Activated CD8-positive, alpha-beta memory T cell treated with anti-CD3 and anti-CD28 coated beads for 4 hours (primary cell): ENCODE results near the gene LRRC27.

Experiments
- DNase-seq, 2 donors: peaks; one replicate each; pipeline ENCODE4 v3.0.0-alpha.2; 2020; ENCODE audit warnings: low read depth in 2 of 2

Gene LRRC27

DNA sequence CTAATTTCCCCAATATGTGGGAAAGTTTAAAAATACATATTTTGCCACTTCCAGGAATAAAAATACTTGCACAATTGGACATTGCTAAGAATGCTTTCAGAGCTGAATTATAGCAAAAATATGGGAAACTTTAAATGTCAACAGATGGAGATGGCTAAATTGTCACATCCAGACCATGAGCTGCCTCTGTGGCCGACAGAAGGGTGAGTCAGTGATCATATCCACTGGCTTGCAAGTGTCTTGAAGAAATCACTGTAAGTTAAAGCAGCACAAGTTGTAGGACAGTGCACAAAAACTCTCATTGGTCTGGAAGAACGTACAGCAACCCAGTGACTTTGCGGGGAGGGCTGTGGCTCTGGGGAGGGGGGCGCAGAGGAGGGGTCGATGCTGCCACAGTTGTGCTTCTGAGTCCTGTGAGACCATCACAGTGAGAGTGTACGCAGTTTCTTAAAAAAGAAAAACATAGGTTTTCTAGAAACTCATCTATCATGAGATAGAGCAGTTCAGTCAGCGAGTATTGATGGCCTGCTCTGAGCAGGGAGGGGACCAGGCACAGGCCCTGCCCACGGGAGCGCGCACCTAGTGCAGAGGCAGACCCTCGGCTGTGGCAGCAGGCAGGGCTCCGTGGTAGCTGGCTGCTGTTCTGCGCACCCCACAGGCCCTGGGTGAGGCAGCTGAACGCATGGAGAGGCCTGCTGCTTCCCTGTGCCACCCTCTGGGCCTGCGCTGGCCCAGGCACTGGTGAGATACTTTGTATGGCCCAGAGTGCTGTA lies 25.5 kb downstream of the LRRC27 start:
- no peak for DNase-seq

DNA sequence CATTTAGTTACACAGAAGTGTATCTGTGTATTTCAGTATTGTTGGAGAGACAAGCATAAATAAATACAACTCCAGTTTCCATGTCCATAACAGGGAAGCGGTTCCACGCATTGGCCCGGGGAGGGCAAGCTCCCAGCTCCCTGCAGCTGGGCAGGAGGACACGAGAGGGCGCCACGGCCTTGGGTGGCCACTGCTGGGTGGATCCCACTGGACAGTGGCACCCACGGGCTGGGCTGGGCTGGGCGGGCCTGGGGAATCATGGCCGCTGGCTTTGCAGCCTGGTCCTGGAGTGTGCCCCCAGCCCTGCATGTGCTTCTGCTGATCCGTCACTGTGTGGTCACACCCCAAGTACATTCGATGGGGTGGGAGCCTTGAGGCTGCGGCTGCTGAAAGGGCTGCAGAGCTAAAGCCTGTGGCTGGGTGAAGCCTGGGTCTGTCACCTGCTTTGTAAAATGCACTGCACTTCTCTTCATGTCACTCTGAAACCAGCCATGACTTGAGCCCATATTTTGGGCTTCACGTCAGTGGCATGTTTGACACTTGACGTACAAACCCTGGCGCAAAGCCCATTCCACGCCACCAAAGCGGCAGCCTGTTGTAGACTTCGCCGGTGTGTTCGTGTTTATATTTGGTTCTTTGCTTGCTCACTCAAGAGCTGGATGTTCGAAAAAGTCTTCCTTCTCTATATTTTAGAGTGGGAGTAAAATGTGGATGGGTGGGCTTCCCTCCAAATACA lies 27.5 kb downstream of the LRRC27 start:
- DNase-seq = no peak

DNA sequence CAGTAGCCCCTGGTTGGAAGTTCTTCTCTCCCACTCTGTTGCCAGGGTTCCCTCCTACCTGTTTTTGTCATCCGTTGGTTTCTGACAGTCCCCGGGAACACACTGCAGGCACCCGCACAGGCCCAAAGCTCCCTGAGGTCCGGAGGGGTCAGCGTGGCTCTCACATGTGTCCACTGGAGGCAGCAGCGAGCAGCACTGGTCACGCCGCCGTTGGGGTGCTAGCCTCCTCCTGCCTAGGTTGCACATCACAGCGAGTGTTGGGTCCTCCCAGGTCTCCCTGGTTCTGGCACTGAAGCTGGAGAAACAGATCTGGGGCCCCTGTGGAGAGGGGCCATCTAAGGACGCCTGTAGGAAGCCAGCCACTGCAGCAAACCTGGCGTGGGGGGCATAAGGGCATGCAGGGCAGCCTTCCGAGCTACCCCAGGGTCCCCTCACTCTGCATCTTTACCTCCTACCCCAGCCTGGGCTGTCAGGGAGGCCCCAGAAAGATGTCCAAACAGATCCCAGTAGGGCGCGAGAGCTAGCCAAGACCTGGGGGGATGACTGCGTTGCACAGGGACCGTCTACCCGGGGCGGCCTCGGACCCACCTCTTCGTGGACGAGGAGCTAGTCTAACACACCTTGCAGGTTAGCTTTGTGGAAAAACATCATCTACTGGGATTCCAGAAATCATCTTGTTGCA lies 28.9 kb downstream of the LRRC27 start:
- no peak for DNase-seq

DNA sequence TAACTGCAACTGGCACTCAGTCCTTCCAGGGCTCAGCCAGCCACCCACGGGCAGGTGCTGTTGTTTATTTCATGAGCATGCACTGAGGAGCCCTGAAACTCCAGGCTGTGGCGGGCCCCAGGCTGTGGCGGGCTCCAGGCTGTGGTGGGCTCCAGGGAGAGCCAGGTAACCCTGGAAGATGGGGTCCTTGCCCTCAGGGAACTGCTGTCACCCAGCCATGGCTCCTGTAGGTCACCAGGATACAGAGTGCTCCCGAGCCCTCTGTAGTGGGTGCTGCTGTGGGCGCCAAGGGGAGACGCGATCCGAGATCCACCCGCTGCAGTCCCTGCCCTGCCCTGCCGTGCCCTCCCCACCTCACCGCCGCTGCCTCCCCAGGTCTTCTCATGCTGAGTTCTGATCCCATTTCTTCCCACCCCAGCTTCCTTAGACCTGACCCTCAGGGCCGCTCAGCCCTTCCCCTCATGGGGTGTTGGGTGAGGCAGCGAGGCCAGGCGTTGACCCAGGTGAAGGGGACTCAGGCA lies 29.6 kb downstream of the LRRC27 start:
- DNase-seq = no peak

DNA sequence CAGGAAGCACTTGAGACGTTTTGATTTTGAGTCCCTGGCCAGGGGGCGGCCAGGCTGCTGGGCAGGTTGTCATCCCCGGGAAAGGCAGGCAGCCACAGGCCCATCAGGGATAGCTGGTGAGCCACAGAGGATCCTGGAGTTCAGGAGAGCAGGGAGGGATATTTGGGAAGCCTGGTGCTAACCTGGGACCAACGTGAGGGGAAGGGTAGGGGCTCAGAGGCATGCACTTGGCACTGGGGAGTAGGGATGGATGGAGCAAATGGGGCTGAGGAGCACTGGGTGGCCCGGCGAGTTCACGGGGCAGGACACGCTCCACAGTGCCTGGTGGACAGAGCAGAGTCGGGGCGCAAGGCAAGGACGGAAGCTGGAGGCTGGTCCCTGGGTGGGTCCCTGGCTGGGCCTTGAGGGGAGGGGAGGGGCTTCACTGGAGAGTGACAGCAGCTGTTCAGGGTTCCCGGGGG lies 30.2 kb downstream of the LRRC27 start:
- no peak for DNase-seq

DNA sequence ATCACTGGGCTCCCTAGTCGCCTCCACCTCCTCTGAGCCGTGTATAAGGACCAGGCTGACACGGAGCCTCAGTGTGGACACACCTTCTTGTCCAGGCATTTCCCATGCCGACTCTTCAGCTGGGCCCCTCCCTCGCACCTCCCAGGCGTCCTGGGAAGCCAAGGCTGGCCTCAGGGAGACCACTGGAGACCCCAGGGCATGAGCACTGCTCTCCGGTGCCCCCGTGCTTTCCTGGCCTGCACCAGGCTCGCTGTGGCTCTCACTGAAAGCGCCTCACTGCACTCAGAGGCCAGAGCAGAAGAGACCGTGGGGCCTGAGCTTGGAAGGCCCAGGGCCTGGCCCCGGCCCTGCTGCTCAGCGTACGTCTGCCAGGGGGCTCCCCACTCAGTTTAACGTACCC lies 31.4 kb downstream of the LRRC27 start:
- no peak for DNase-seq

DNA sequence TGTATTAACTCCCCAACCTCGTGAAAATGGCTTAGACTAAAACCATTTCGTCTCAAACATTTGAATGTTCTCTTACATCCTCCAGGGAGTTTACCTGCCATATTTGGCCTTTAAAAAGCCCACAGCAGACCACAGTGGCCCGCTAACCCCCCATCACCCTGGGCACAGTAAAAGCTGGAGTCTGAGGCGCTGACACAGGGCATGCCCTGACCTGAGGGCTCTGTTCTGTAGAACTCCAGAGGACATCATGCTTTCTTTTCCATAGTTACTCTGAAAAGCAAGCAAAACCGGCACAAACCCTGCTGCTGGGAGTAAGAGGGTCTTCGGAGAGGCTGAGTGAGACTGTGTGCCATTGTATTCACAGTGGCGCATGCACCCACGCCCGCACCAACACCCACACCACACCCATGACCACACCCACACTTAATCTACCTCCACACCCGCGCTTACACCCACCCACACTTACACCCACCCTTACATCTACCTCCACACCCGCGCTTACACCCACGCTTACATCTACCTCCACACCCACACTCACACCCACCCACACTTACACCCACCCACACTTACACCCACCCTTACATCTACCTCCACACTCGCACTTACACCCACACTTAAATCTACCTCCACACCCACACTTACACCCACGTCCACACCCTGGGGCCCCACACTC lies 32.1 kb downstream of the LRRC27 start:
- no peak for DNase-seq

DNA sequence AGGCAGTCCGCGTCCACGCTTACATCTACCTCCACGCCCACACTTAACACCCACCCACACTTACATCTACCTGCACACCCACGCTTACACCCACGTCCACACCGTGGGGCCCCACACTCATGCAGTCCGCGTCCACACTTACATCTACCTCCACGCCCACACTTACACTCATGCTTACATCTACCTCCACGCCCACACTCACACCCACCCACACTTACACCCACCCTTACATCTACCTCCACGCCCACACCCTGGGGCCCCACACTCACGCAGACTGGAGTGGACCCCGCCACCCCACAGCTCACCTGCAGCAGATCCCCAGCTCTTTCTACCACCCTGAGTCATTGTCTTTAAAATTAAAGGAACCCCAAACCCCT lies 32.6 kb downstream of the LRRC27 start:
- peak in 1 of 2 donors; percentile 48 for DNase-seq

DNA sequence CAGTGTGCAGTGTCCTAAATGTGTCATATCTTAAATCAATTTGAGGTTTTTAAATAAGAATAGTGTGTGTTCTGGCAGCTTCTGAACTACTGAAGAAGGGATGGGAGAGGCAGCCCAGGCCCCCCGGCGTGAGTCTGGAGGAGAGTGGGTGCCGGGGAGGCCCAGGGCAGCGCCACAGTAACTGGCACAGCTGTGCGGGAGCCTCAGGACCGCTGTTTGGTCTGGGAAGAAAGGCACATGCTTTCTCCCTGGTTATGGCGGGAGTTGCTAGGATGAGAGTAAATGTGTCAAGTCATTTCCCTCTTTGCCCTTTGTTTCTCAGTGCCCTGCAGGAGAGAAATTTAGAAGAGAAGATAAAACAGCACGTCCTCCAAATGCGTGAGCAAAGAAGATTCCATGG lies 33.1 kb downstream of the LRRC27 start:
- DNase-seq = no peak

DNA sequence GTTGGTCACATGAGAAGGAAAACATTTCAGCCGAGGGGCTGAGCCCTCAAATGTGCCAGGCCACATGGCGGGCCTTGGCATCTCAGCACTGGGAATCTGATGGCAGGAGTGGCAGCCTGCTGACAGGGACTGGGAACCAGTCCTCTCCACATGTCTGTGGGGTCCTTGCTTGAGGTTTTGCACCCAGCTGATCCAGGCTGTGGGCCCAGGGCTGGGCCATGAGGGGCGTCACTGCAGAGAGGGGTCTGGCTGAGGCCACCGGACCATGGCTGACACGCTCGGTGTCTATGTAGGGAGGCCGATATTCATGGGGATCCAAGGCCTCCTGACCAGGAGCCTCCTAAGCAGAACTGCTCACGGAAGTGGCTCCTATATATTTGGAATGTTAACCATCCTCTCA lies 34.0 kb downstream of the LRRC27 start:
- no peak for DNase-seq

DNA sequence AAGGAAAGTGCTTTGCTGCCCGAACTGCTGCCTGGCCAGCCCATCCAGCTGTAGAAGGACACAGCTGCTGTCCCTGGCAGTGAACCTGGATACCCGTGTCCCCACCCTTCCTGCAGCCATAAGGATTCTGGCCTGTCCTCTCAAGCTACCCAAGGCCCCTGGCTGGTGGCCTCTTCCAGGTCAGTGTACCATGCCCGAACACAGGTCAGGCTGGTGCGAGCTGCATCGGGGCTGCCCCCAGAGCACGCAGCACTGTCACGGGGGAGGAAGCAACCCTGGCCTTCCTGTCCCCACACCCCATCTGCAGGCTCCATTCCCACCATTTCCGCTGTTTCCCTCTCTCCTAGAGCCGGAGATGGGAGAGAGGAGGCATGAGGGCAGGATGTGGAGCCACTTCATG lies 34.5 kb downstream of the LRRC27 start:
- DNase-seq = no peak

DNA sequence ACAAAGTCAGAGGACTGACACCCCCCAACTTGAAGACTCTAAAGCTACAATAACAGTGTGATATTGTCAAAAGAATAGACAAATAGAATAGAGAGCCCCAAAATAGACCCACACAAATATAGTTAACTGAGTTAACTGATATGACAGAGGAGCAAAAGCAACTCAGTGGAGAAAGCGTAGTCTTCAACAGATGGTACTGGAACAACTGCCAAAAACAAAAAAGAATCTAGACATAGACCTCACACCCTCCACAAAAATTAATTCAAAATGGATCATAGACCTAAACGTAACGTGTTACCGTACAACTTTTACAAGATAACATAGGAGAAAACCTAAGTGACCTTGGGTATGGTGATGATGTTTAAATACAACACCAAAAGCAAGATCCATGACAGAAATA lies 36.4 kb downstream of the LRRC27 start:
- DNase-seq = no peak

DNA sequence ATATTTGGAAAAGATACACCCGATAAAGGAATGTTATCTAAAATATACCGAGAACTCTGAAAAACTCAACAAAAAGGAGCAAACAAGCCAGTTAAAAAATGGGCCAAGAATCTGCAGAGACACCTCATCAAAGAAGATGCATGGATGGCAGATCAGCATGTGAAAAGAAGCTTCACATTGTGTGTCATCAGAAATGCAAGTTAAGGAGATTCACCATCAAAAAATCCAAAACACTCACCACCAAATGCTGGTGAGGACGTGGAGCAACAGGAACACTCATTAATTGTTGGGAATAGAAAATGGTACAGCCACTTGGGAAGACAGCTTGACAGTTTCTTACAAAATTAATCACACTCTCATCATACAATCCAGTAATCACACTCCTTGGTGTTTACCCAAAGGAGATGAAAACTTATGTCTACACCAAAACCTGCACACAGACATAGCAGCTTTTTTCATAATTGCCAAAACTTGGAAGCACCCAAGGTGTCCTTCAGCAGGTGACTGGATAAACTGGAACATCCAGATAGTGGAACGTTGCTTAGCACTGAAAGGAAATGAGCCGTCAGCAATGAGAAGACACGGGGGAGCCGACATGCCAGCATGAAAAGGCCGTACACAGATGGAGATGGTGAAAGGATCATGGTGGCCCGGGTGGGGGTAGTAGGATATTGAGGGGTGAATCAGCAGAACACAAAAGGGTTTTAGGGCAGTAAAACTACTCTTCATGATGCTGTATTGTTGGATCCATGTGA lies 37.1 kb downstream of the LRRC27 start:
- DNase-seq = no peak

DNA sequence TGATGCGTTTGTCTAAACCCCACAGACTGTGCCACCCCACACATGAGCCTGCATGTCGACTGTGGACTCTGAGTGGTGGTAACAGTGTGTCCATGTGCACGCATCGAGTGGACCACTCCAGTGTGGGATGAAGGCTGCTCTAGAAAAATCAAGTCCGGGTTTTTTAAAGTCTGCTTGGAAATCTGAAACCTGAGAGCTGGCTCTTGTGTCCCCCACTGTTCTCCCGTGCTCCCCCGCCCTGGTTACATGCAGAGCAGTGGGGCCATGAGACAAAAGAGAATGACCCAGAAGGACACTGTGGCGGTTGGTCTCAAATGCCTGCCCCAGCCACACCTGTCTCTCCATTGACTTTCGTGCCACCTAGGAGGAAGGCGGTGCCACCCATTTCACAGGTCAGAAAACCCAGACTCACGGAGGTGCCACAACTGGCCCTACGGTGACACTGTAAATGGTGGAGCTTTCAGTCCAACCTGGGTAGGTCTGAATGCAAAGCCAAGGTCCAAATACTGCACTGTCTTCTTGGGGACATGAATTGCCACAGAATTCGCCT lies 37.7 kb downstream of the LRRC27 start:
- DNase-seq = no peak

DNA sequence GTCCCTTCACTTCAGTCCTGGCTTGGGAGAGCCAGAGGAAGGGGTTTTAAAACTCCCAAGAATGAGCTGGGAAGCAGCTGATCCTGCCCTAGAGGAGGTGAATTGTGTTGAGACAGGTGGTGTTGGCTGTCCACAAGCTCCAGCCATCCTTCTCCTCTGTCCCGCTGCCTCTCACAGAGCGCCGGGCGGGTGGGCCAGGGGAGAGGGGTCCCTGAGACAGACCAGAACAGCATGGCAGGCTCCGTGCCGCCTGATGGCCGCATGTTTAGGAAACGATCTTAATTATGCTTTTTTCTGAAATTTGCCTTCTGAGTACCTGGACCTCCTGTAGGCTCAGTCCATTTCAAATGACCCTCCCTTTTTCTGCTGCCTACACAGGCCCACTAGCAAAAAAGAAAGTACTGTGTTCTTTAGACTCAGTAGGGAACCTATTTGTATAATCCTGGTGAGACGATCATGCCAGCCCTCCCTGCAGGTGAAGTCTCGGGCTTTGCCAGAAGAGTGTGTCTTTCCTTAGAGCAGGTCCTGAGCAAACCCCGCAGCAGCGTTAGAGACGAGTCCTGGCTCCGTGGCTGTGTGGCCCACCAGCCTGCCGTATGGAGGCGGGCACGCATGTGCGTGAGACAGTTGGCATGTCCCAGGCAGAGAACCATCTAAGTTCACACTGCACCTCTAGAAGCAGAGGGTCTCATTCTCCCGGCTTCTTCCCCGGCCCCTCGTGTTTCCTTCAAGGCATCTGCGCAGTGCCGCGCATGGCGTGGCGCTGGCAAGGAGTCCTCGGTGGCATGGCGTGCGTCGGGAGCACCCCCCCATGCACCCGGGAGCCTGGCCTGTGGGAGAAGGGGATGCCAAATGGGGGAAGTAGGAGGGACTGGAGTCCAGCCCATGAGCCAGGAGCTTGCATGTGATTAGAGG lies 38.7 kb downstream of the LRRC27 start:
- no peak for DNase-seq

DNA sequence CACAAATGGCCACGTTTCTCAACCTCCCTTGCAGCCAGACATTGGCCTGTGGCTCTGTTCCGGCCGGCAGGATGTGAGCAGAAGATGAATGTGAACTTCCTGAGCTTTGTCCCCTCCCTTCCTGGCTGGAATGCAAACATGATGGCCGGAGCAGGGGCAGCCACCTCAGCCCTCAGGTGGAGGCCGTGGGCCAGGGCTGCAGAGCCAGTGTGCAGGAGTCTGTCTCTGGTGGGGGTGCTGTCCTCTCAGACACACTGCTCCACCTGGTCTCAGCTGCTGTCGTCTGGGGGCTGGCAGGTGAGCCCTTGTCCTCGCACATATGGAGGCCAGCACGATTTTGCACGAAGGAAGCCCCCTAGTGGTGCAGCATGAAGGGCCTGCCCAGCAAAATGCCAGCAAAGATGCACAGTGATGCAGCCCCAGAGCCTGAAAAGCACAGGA lies 39.7 kb downstream of the LRRC27 start:
- no peak for DNase-seq

DNA sequence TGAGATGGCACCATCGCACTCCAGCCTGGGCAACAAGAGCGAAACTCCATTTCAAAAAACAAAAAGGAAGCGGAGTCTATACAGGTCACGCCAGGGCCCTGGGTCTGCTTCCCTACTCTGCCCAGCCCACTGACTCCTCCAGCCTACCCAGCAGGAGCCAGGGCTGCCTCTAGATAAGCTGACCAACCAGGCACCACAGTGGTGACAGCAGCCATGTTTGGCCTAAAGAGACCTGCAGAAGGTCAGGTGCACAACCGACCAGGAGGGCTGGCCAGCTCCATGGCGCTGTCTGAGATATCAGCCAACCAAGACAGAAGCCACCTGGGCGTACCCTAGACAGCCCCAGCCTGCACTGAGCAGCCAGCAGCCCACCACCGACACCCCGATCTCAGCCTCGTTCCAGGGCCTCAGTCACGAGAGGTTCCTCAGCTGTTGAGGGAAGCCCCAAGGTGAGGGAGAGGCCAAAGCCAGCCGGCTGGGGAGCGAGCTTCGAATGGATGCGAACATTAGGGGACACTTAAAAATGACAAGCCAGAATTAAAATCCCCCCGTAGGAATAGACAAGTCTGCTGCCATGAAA lies 40.6 kb downstream of the LRRC27 start:
- no peak for DNase-seq

DNA sequence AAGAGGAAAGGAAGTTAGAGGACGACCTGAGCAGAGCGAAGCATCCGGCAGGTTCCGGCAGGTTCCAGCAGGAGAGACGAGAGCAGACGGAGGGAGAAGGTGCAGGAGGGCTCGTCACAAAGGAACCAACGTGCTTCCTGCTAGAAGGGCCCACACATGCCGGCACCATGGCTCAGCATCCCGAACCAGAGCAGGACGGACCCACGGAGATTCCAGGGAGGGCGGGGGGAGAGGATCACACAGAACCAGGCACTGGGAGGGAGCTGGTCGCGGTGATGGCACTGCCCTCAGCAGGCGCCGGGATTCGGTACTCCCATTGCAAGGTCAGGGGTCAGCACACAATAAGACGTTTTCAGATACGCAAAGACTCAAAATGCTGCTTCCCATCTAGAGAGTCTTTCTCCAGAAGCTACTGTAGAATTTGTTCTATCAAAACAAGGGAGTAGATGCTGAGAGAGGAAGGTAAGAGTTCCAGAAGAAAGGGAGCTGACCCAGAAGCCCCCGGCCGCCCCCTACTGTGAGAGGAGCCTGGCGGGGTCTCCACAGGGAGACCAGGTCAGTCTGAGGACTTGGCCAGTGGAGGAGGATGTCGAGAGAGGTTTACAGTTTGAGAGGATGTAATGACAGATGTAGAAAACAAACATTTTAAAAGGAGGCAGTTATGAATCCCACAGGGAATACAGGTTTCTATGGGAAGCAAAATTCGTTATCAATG lies 41.4 kb downstream of the LRRC27 start:
- DNase-seq = no peak

DNA sequence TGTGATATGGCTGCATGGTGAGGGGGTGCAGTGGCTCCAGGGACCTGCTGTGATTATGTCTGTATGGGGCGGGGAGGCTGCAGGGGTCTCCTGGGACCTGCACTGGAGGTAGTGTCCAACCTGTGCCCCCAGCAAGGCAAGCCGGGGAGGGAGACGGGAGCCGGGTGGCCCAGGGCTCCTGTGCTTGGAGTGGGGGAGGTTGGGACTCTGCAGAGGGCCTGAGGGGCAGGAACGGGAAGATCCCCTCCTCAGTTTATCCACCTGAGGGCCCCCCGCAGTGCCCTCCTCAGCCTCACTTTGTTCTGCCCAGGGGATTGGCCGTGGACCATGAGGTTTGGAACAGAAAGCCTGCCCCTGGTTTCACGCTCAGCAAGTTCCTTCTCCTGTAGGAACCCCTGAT lies 42.2 kb downstream of the LRRC27 start:
- no peak for DNase-seq
